Activated naive CD8-positive, alpha-beta T cell (primary cell): ENCODE results near the gene CEL.
"Not testable (repeated sequence)": the region's sequence is repeated elsewhere in the genome, so short reads cannot be mapped to it uniquely, and the experiment has no call there.

Source experiments
- H3K27ac Mint-ChIP-seq: one replicate; pipeline ENCODE4 v1.8.0; 2021; ENCODE audit warnings: mixed read lengths
- H3K27me3 Mint-ChIP-seq: one replicate; pipeline ENCODE4 v1.8.0; 2021; ENCODE audit warnings: mixed read lengths
- H3K36me3 Mint-ChIP-seq: one replicate; pipeline ENCODE4 v1.8.0; 2021; ENCODE audit warnings: mixed read lengths
- H3K4me1 Mint-ChIP-seq: one replicate; pipeline ENCODE4 v1.8.0; 2021; ENCODE audit warnings: low read depth, mixed read lengths
- H3K4me3 Mint-ChIP-seq: one replicate; pipeline ENCODE4 v1.8.0; 2021; ENCODE audit warnings: mild to moderate bottlenecking, mixed read lengths
- H3K9me3 Mint-ChIP-seq: one replicate; pipeline ENCODE4 v1.8.0; 2021; ENCODE audit warnings: low read depth, mixed read lengths

CEL gene

GRCh38 chr9:133066181-133066983 is 4.6 kb downstream of the CEL start:
- H3K4me1 Mint-ChIP-seq = no peaks in the 10 kb centered on the region
- no peaks in the 10 kb centered on the region for H3K9me3 Mint-ChIP-seq
- no peak overlapping the region for H3K27ac Mint-ChIP-seq
- H3K27me3 Mint-ChIP-seq = no peaks in the 10 kb centered on the region
- no peak overlapping the region for H3K4me3 Mint-ChIP-seq
- H3K36me3 Mint-ChIP-seq = no peaks in the 10 kb centered on the region

- Mint-ChIP-seq H3K27me3 (no peaks in the 10 kb centered on the region), H3K27ac (no peak overlapping the region), H3K36me3 (no peaks in the 10 kb centered on the region), H3K4me1 (no peaks in the 10 kb centered on the region), H3K4me3 (no peak overlapping the region), H3K9me3 (no peaks in the 10 kb centered on the region)
Measured at GRCh38 chr9:133067006-133067405, 5.2 kb downstream of the CEL start.

GRCh38 chr9:133067813-133068212 is 6.0 kb downstream of the CEL start:
- H3K27ac Mint-ChIP-seq = no peak overlapping the region
- no peaks in the 10 kb centered on the region for H3K27me3 Mint-ChIP-seq
- H3K4me1 Mint-ChIP-seq = no peaks in the 10 kb centered on the region
- H3K4me3 Mint-ChIP-seq = no peak overlapping the region
- no peaks in the 10 kb centered on the region for H3K36me3 Mint-ChIP-seq
- H3K9me3 Mint-ChIP-seq = no peaks in the 10 kb centered on the region

- H3K27me3 Mint-ChIP-seq, H3K4me1 Mint-ChIP-seq, H3K36me3 Mint-ChIP-seq, H3K4me3 Mint-ChIP-seq, H3K27ac Mint-ChIP-seq, H3K9me3 Mint-ChIP-seq: not testable (repeated sequence)
Measured at GRCh38 chr9:133068431-133068830, 6.7 kb downstream of the CEL start.

GRCh38 chr9:133070500-133070961 is 8.8 kb downstream of the CEL start:
- not testable (repeated sequence) for H3K4me1 Mint-ChIP-seq, H3K4me3 Mint-ChIP-seq, H3K27me3 Mint-ChIP-seq, H3K36me3 Mint-ChIP-seq, H3K27ac Mint-ChIP-seq, H3K9me3 Mint-ChIP-seq

GRCh38 chr9:133070985-133071384 is 9.2 kb downstream of the CEL start:
- not testable (repeated sequence) for H3K9me3 Mint-ChIP-seq, H3K4me1 Mint-ChIP-seq, H3K36me3 Mint-ChIP-seq, H3K27ac Mint-ChIP-seq, H3K4me3 Mint-ChIP-seq, H3K27me3 Mint-ChIP-seq

- Mint-ChIP-seq H3K9me3 (no peaks in the 10 kb centered on the region), H3K36me3 (no peaks in the 10 kb centered on the region), H3K27ac (no peak overlapping the region), H3K27me3 (no peaks in the 10 kb centered on the region), H3K4me1 (no peaks in the 10 kb centered on the region), H3K4me3 (no peak overlapping the region)
Measured at GRCh38 chr9:133071484-133072150, 9.8 kb downstream of the CEL start.

GRCh38 chr9:133072210-133072609 is 10.4 kb downstream of the CEL start:
- not testable (repeated sequence) for H3K27ac Mint-ChIP-seq, H3K9me3 Mint-ChIP-seq, H3K27me3 Mint-ChIP-seq, H3K4me3 Mint-ChIP-seq, H3K4me1 Mint-ChIP-seq, H3K36me3 Mint-ChIP-seq

- Mint-ChIP-seq H3K27ac (no peak overlapping the region), H3K27me3 (no peaks in the 10 kb centered on the region), H3K36me3 (no peaks in the 10 kb centered on the region), H3K4me1 (no peaks in the 10 kb centered on the region), H3K9me3 (no peaks in the 10 kb centered on the region), H3K4me3 (no peak overlapping the region)
Measured at GRCh38 chr9:133073086-133074014, 11.6 kb downstream of the CEL start.

- Mint-ChIP-seq H3K27me3 (no peaks in the 10 kb centered on the region), H3K4me1 (no peaks in the 10 kb centered on the region), H3K4me3 (no peak overlapping the region), H3K36me3 (no peaks in the 10 kb centered on the region), H3K9me3 (no peaks in the 10 kb centered on the region), H3K27ac (no peak overlapping the region)
Measured at GRCh38 chr9:133074111-133074651, 12.4 kb downstream of the CEL start.

- no peaks in the 10 kb centered on the region for H3K36me3 Mint-ChIP-seq
- H3K4me3 Mint-ChIP-seq = no peak overlapping the region
- H3K9me3 Mint-ChIP-seq = no peaks in the 10 kb centered on the region
- no peak overlapping the region for H3K27ac Mint-ChIP-seq
- H3K27me3 Mint-ChIP-seq = peaks cover 2% of the 10 kb centered on the region
- no peaks in the 10 kb centered on the region for H3K4me1 Mint-ChIP-seq
Measured at GRCh38 chr9:133075925-133076630, 14.3 kb downstream of the CEL start.

GRCh38 chr9:133076691-133077090 is 14.9 kb downstream of the CEL start:
- peaks cover 2% of the 10 kb centered on the region for H3K27me3 Mint-ChIP-seq
- no peaks in the 10 kb centered on the region for H3K36me3 Mint-ChIP-seq
- H3K4me1 Mint-ChIP-seq = no peaks in the 10 kb centered on the region
- H3K27ac Mint-ChIP-seq = no peak overlapping the region
- H3K9me3 Mint-ChIP-seq = no peaks in the 10 kb centered on the region
- no peak overlapping the region for H3K4me3 Mint-ChIP-seq

GRCh38 chr9:133078486-133078885 is 16.7 kb downstream of the CEL start:
- no peaks in the 10 kb centered on the region for H3K36me3 Mint-ChIP-seq
- H3K4me1 Mint-ChIP-seq = no peaks in the 10 kb centered on the region
- H3K27ac Mint-ChIP-seq = no peak overlapping the region
- H3K9me3 Mint-ChIP-seq = no peaks in the 10 kb centered on the region
- no peak overlapping the region for H3K4me3 Mint-ChIP-seq
- H3K27me3 Mint-ChIP-seq = peaks cover 2% of the 10 kb centered on the region

GRCh38 chr9:133080161-133080560 is 18.4 kb downstream of the CEL start:
- H3K9me3 Mint-ChIP-seq = no peaks in the 10 kb centered on the region
- no peaks in the 10 kb centered on the region for H3K4me1 Mint-ChIP-seq
- H3K27ac Mint-ChIP-seq = no peak overlapping the region
- H3K27me3 Mint-ChIP-seq = peaks cover 2% of the 10 kb centered on the region
- H3K4me3 Mint-ChIP-seq = no peak overlapping the region
- no peaks in the 10 kb centered on the region for H3K36me3 Mint-ChIP-seq
